Testis (tissue), 2 donors: ENCODE data around the gene GALM.

Experiments
- CTCF ChIP-seq, 3 experiments: fragments of 450-650 bp in 2 of 3; fragments of 200-600 bp in 1 of 3; sonication (generic) in 1 of 3; IDR thresholded peaks; one replicate each; pipeline ENCODE4 v1.5.1; 2016 to 2019; ENCODE audit warnings: antibody characterized with exemption in 3 of 3, mild to moderate bottlenecking in 2 of 3, moderate library complexity in 1 of 3
- POLR2A ChIP-seq: fragments of 450-650 bp; IDR thresholded peaks from one replicate; pipeline ENCODE4 v1.6.1; 2017; ENCODE audit warnings: antibody characterized with exemption, mild to moderate bottlenecking, moderate library complexity

- TF ChIP-seq POLR2A (no peak), CTCF (IDR thresholded peaks at IDR 0.05) (no peak)
Observed at GRCh38 chr2:38748391-38748790, 82.5 kb downstream of the GALM start.
